Activated CD8-positive, alpha-beta memory T cell treated with anti-CD3 and anti-CD28 coated beads for 4 hours (primary cell): Measurements from ENCODE around the gene DOCK4.

ENCODE experiments used
- DNase-seq, 2 donors: peaks; one replicate each; pipeline ENCODE4 v3.0.0-alpha.2; 2020; ENCODE audit warnings: low read depth in 2 of 2

Gene DOCK4

GRCh38 chr7:111821046-111821445 is 385.2 kb downstream of the DOCK4 start:
- no peak for DNase-seq

GRCh38 chr7:111820621-111821020 is 385.6 kb downstream of the DOCK4 start:
- no peak for DNase-seq

- DNase-seq: no peak
Observed at GRCh38 chr7:111820121-111820520, 386.1 kb downstream of the DOCK4 start.

GRCh38 chr7:111815354-111815753 is 390.8 kb downstream of the DOCK4 start:
- no peak for DNase-seq

GRCh38 chr7:111813306-111813705 is 392.9 kb downstream of the DOCK4 start:
- no peak for DNase-seq

- no peak for DNase-seq
Observed at GRCh38 chr7:111806232-111806631, 400.0 kb downstream of the DOCK4 start.

- no peak for DNase-seq
Observed at GRCh38 chr7:111803015-111803758, 403.0 kb downstream of the DOCK4 start.

- DNase-seq: no peak
Observed at GRCh38 chr7:111802194-111802772, 403.9 kb downstream of the DOCK4 start.

GRCh38 chr7:111801277-111801676 is 404.9 kb downstream of the DOCK4 start:
- no peak for DNase-seq

- DNase-seq: no peak
Observed at GRCh38 chr7:111796671-111797070, 409.5 kb downstream of the DOCK4 start.

- DNase-seq: no peak
Observed at GRCh38 chr7:111789870-111790269, 416.3 kb downstream of the DOCK4 start.

- no peak for DNase-seq
Observed at GRCh38 chr7:111789048-111789320, 417.2 kb downstream of the DOCK4 start.

- DNase-seq: no peak
Observed at GRCh38 chr7:111788286-111789047, 417.7 kb downstream of the DOCK4 start.

- DNase-seq: no peak
Observed at GRCh38 chr7:111787741-111788140, 418.5 kb downstream of the DOCK4 start.

GRCh38 chr7:111787099-111787498 is 419.1 kb downstream of the DOCK4 start:
- DNase-seq: no peak

- no peak for DNase-seq
Observed at GRCh38 chr7:111785076-111785475, 421.1 kb downstream of the DOCK4 start.

- no peak for DNase-seq
Observed at GRCh38 chr7:111784296-111784695, 421.9 kb downstream of the DOCK4 start.

GRCh38 chr7:111783854-111784253 is 422.3 kb downstream of the DOCK4 start:
- DNase-seq: no peak

GRCh38 chr7:111780527-111780926 is 425.7 kb downstream of the DOCK4 start:
- no peak for DNase-seq

GRCh38 chr7:111775206-111775605 is 431.0 kb downstream of the DOCK4 start:
- no peak for DNase-seq

- no peak for DNase-seq
Observed at GRCh38 chr7:111772716-111773115, 433.5 kb downstream of the DOCK4 start.

- DNase-seq: no peak
Observed at GRCh38 chr7:111771638-111772037, 434.6 kb downstream of the DOCK4 start.

GRCh38 chr7:111770116-111770515 is 436.1 kb downstream of the DOCK4 start:
- no peak for DNase-seq
